ENCODE data around the gene MTR. TPM values are rescaled to one million over a fixed set of nuclear protein-coding genes. Genes with fewer than 3 reads are reported as not detected.

Gene MTR
- total and polyA plus RNA-seq, 9 of the 15 experiments (the other 6 are each of a cell fraction or from before 2014, with no cell fraction given): 3.4 to 44.3 (median 20.3) TPM

- TF ChIP-seq, protein P1, sequence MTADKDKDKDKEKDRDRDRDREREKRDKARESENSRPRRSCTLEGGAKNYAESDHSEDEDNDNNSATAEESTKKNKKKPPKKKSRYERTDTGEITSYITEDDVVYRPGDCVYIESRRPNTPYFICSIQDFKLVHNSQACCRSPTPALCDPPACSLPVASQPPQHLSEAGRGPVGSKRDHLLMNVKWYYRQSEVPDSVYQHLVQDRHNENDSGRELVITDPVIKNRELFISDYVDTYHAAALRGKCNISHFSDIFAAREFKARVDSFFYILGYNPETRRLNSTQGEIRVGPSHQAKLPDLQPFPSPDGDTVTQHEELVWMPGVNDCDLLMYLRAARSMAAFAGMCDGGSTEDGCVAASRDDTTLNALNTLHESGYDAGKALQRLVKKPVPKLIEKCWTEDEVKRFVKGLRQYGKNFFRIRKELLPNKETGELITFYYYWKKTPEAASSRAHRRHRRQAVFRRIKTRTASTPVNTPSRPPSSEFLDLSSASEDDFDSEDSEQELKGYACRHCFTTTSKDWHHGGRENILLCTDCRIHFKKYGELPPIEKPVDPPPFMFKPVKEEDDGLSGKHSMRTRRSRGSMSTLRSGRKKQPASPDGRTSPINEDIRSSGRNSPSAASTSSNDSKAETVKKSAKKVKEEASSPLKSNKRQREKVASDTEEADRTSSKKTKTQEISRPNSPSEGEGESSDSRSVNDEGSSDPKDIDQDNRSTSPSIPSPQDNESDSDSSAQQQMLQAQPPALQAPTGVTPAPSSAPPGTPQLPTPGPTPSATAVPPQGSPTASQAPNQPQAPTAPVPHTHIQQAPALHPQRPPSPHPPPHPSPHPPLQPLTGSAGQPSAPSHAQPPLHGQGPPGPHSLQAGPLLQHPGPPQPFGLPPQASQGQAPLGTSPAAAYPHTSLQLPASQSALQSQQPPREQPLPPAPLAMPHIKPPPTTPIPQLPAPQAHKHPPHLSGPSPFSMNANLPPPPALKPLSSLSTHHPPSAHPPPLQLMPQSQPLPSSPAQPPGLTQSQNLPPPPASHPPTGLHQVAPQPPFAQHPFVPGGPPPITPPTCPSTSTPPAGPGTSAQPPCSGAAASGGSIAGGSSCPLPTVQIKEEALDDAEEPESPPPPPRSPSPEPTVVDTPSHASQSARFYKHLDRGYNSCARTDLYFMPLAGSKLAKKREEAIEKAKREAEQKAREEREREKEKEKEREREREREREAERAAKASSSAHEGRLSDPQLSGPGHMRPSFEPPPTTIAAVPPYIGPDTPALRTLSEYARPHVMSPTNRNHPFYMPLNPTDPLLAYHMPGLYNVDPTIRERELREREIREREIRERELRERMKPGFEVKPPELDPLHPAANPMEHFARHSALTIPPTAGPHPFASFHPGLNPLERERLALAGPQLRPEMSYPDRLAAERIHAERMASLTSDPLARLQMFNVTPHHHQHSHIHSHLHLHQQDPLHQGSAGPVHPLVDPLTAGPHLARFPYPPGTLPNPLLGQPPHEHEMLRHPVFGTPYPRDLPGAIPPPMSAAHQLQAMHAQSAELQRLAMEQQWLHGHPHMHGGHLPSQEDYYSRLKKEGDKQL (CRISPR knock-in tag; IDR thresholded peaks at IDR 0.05; ENCODE audit: borderline replicate concordance): no peak
- TF ChIP-seq, protein P2, sequence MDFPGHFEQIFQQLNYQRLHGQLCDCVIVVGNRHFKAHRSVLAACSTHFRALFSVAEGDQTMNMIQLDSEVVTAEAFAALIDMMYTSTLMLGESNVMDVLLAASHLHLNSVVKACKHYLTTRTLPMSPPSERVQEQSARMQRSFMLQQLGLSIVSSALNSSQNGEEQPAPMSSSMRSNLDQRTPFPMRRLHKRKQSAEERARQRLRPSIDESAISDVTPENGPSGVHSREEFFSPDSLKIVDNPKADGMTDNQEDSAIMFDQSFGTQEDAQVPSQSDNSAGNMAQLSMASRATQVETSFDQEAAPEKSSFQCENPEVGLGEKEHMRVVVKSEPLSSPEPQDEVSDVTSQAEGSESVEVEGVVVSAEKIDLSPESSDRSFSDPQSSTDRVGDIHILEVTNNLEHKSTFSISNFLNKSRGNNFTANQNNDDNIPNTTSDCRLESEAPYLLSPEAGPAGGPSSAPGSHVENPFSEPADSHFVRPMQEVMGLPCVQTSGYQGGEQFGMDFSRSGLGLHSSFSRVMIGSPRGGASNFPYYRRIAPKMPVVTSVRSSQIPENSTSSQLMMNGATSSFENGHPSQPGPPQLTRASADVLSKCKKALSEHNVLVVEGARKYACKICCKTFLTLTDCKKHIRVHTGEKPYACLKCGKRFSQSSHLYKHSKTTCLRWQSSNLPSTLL (IDR thresholded peaks at IDR 0.05): no peak
- TF ChIP-seq NFYB (IDR thresholded peaks at IDR 0.05; ENCODE audit: extremely low read depth, insufficient read length) (no peak), L3MBTL2 (IDR thresholded peaks at IDR 0.05) (no peak), CSDE1 (IDR thresholded peaks at IDR 0.05) (no peak), TRIM28 (IDR thresholded peaks at IDR 0.05) (no peak), BDP1 (IDR thresholded peaks at IDR 0.05; ENCODE audit: insufficient read depth, insufficient read length) (no peak), ZNF232 (CRISPR knock-in tag; IDR thresholded peaks at IDR 0.05) (no peak), ZC3H4 (CRISPR knock-in tag; IDR thresholded peaks at IDR 0.05; ENCODE audit: borderline replicate concordance) (no peak)
Measured at GRCh38 chr1:236952246-236953003, 157.3 kb downstream of the MTR start (continued).

Data from K562 (cell line).